ENCODE results near the gene PTOV1.
A peak's percentile ranks its signal among the peaks of the same experiment; 100 is the strongest.

PTOV1 gene

DNA sequence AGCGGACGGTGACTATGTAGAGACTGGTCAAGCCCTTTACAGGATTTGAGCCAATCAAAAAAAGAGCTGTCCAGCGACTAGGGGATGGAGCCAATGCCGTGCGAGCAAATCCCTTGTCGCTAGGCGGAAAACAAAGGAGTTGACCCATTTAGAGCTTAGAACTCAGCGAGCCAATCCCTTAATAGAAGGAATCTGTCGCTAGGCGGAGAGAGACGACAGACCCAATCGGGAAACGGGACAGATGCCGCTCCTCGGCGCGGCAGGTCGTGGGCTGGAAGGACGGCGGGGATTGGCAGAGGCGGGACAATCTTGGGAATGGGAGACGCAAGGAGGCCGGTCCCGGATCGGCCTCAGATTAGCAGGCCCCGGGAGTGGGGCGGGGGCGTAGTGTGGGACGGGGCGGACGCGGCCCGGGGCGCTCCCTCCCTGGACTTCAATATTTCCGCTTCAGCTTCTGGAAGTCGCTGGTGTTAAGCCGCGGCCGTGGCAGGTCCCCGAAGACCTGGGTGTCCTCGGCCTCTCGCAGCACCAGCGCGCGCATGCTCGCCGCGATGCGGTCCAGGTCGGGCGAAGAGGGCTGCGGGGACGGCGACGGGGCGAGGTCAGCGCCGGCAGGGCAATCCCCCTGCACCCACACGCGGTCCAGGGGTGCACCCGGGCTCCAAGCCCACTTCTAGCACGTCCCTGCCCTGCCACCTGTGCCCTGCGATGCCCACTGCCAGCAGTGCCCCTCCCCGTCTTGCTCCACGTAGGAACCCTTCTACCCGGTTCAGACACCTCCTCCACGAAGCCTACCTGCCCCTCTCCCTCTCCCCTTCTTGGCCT, 18.7 kb downstream of the PTOV1 start:
- TF ChIP-seq, protein P1, sequence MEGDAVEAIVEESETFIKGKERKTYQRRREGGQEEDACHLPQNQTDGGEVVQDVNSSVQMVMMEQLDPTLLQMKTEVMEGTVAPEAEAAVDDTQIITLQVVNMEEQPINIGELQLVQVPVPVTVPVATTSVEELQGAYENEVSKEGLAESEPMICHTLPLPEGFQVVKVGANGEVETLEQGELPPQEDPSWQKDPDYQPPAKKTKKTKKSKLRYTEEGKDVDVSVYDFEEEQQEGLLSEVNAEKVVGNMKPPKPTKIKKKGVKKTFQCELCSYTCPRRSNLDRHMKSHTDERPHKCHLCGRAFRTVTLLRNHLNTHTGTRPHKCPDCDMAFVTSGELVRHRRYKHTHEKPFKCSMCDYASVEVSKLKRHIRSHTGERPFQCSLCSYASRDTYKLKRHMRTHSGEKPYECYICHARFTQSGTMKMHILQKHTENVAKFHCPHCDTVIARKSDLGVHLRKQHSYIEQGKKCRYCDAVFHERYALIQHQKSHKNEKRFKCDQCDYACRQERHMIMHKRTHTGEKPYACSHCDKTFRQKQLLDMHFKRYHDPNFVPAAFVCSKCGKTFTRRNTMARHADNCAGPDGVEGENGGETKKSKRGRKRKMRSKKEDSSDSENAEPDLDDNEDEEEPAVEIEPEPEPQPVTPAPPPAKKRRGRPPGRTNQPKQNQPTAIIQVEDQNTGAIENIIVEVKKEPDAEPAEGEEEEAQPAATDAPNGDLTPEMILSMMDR (IDR thresholded peaks at IDR 0.05; ENCODE audit: control insufficient read depth, insufficient read depth, low read depth, low read length, missing control alignments): no peak
- peak overlapping the region; percentile 45 for H3K4me3 ChIP-seq (ENCODE audit: control insufficient read depth, low read depth, low read length)
- peak; percentile 100 for DNase-seq (ENCODE audit: low read depth)

DNA sequence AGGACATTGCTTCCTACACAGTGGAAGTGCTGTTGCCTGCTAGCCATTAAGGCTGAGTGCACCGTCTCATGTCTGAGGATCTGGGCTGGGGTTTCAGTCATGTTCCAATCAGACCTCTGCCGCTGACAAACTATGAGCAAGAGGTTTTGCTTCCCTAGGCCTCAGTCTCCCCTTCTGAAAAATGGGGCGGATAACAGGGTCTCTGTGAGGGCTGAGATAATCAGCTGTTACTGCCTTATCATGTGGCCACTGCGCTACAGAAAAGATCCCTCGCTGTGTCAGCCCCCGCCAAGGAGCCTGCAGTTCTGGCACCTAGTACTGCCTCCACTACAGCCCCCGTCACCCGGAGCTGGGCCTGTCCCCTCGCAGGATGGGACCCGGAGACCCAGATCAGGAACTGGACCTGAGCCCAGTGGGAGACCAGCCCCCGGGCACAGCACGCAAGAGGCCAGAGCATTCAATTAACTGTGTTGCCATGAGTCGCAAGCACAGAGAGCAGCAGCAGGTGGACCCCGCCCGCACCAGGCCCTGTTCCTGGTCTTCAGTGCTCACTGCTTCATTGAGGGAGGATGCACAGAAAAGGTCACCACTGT, 19.4 kb downstream of the PTOV1 start:
- peak overlapping the region; percentile 45 for H3K4me3 ChIP-seq (ENCODE audit: control insufficient read depth, low read depth, low read length)
- no peak for DNase-seq (ENCODE audit: low read depth)
- TF ChIP-seq, protein P1 (IDR thresholded peaks at IDR 0.05; ENCODE audit: control insufficient read depth, insufficient read depth, low read depth, low read length, missing control alignments): no peak

DNA sequence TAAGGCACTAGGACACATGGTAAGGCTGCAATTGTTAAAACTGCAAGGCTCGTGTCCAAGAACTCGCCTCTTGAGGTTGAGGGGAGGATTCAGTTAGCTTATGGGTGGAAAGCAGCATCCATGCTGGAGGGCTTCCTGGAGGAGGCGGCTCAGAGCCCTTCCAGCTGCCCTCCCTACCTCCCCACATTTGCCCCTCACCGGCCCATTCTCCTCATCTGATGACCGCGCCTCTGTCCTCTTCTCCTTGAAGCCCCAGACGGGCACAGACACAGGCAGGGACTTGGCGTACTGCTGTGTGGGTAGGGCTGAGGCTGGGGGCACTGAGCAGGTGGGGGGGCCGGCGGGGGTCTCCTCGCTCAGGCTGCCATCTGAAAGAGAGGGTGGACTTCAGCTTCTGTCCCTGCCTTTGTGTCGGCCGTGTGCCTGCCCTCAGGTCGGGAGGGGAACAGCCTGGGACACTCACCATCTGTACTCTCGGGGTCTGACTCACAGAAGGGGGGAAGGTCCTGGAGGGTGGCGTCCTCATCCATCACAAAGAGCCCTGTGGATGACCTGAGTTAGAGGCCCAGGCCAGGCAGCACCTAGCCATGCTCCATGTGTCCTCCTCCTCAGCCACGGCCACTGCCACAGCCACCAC, 20.5 kb downstream of the PTOV1 start:
- DNase-seq (ENCODE audit: low read depth): no peak
- TF ChIP-seq, protein P1 (IDR thresholded peaks at IDR 0.05; ENCODE audit: control insufficient read depth, insufficient read depth, low read depth, low read length, missing control alignments): no peak
- no peak overlapping the region for H3K4me3 ChIP-seq (ENCODE audit: control insufficient read depth, low read depth, low read length)

DNA sequence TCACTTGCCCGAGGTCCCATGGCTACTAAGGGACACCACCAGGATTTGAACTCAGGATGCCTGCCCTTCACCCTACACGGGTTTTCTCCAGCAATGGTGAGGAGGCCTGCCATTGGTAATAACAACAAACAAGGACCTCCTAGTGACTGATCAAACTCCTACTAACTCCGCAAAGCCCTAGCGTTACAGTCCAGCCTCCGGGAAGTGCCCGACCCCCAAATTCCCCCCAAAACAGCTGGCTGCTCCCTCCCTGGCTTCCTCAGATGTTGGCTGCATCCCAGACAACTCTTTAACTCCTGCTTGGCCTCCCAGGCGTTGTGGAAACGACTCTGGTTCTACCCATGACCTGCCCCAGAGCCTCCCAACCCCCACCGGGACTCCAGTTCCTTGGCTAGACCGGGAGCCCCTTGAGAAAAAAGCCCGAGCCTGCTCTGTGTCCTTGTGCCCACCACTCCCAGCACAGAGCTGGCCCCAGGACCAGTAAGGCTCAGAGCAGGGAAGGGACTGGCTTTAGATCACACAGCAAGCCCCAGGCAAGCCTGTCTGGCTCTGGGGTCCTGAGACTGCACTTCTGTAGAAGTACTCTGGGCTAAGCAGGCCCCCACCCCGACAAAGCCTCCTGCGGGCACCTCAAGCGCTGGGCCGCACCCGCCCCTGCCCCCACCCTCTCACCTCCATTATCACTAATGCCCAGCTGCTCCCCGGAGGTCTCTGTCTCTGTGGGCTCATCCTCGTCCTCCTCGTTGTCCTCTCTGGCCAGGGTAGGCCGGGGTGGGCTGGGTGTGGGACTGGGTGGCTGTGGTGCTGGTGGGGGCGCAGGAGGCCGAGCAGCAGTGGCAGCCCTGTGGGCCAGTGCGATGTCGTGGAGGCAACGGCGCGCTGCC, 21.5 kb downstream of the PTOV1 start:
- TF ChIP-seq, protein P1 (IDR thresholded peaks at IDR 0.05; ENCODE audit: control insufficient read depth, insufficient read depth, low read depth, low read length, missing control alignments): no peak
- H3K4me3 ChIP-seq (ENCODE audit: control insufficient read depth, low read depth, low read length): no peak overlapping the region
- no peak for DNase-seq (ENCODE audit: low read depth)

DNA sequence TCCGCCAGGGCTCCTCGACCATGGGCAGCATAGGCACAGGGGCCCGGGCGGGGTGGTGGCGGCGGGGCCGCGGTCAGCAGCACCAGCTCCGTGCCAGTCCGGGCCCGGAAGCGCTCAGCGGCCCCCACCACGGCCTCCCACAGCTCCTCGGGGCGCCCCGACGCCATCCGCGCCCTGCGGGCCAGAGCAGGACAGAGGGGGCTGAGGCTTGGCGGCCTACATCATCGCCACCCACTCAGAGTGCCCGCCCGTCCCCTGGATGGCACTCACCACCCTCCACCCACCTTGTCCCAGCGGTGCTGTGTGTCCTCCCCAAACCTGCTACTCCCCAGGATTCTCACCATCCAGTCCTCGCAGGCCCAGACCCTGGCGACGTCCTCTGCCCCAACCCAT, 22.2 kb downstream of the PTOV1 start:
- no peak for DNase-seq (ENCODE audit: low read depth)
- no peak overlapping the region for H3K4me3 ChIP-seq (ENCODE audit: control insufficient read depth, low read depth, low read length)
- TF ChIP-seq, protein P1 (IDR thresholded peaks at IDR 0.05; ENCODE audit: control insufficient read depth, insufficient read depth, low read depth, low read length, missing control alignments): no peak

DNA sequence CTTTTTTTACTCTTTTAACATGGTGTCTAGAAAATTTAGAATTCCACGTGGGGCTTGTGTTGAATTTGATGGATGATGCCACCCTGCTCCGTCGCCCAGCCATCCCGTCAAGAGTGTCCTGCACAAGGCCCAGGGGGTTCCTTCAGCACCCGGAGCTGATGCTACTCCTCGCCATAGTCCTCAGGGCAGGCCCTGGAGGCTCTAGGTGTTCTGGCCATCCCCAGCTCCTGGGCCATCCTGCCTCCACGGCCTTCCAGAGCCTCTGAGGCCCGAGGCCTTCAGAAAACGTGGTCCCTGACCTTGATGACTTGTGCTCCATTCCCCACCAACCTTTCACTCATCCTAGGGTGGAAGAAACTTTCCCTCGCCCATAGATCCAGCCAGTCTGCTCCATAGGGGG, 22.9 kb downstream of the PTOV1 start:
- no peak overlapping the region for H3K4me3 ChIP-seq (ENCODE audit: control insufficient read depth, low read depth, low read length)
- TF ChIP-seq, protein P1 (IDR thresholded peaks at IDR 0.05; ENCODE audit: control insufficient read depth, insufficient read depth, low read depth, low read length, missing control alignments): no peak

More for the DNA sequence above, 22.9 kb downstream of the PTOV1 start:
- no peak for DNase-seq (ENCODE audit: low read depth)
